ENCODE measurements around the gene MCAT. TPM values are rescaled to one million over a fixed set of nuclear protein-coding genes. Genes with fewer than 3 reads are reported as not detected.
A peak's percentile ranks its signal among the peaks of the same experiment; 100 is the strongest.

The MCAT gene
- total RNA-seq, 1 experiment from 2014 or later, result 17.5 TPM

DNA sequence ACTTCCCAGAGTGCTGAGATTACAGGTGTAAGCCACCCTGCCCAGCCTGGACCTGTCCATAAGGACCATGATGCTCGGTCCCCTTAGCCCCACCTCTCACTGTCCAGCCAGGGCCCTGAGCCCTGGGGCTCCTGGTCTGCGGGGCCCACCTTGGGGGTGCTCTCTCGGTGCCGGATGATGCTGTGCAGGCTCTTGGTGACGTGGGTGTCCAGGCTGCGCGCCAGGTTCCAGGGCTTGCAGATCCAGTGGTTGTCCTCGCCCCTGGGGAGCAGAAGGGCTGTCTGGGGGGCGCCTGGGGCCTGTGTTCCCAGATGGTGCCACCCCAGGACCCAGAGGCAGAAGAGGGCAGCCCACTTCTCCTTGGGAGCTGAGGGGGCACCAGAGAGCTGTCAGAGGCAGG lies 30.4 kb upstream of the MCAT start:
- DNase-seq (ENCODE audit: low read depth), result no peak

DNA sequence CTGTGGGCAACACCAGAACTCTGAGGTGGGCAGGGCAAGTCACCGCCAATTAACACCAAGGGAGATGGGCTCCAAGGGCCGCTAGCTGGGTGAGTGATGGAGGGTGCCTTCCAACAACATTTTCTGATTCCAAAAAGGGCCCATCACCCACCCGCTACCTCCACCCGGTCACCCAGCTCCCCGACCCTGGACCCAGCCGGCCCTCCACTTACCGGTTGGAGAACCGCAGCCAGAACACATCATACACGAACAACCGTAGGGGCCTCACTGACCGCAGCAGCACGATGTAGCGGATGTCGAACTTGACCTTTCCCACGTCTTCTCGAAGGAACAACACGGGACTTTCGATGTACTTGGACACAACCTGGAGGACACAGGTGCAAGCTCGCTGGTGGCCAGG lies 29.0 kb upstream of the MCAT start:
- DNase-seq (ENCODE audit: low read depth), result no peak

DNA sequence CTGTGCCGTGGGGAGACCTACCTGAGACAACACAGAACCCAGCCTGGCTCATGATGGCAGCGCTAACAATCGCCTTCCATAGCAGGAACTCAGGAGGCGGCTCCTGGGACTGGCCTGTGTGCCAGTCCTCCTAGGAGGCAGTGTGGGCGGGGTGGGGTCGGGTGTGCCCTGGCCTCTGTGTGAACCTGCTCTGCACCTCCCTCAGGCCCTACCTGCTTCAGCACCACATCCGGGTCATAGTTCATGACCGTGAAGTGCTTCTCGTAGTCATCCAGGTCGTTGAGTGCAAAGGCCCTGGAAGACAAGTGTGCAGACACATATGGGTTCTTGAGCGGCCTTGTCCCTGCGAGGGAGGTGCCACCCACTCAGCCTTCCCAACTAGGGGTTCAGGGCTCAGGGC lies 28.4 kb upstream of the MCAT start:
- DNase-seq (ENCODE audit: low read depth), result no peak

DNA sequence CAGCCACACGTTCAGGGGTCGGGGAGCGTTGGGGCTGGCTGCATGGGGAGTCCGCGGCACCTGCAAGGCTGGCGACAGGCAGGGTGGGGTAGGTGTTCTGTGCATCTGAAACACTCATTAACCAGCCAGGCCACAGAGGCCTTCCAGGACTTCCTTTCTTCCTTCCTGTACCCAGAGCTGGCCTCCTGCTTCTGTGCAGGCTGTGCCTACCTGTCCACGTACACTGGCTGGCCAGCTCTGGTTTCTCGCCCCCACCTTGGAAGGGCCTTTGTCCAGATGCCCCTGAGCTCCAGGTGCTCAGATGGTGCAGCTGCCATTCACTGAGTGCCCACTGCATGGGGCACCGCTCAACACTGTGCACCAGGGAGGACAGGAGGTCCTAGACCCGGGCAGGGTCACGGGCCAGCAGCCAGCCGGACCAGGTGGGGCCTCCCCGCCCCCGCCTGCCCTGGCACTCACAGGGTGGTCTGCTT lies 27.9 kb upstream of the MCAT start:
- no peak for DNase-seq (ENCODE audit: low read depth)

DNA sequence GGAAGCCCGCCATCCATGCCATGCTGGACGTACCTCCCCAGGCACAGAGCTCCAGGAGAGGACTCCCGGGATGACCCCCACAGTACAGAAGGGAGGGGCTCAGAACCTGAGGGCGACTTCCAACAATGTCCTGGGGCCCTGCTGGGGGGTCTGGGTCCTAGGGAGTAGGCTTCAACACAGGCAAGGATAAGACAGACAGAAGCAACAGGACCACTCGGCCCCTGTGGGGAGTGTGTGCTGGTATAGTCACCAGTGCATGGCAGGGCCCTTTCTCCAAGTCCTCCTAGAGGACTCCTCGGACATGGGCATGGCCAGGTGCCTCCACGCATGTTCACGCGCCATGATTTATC lies 26.9 kb upstream of the MCAT start:
- DNase-seq (ENCODE audit: low read depth), result no peak

DNA sequence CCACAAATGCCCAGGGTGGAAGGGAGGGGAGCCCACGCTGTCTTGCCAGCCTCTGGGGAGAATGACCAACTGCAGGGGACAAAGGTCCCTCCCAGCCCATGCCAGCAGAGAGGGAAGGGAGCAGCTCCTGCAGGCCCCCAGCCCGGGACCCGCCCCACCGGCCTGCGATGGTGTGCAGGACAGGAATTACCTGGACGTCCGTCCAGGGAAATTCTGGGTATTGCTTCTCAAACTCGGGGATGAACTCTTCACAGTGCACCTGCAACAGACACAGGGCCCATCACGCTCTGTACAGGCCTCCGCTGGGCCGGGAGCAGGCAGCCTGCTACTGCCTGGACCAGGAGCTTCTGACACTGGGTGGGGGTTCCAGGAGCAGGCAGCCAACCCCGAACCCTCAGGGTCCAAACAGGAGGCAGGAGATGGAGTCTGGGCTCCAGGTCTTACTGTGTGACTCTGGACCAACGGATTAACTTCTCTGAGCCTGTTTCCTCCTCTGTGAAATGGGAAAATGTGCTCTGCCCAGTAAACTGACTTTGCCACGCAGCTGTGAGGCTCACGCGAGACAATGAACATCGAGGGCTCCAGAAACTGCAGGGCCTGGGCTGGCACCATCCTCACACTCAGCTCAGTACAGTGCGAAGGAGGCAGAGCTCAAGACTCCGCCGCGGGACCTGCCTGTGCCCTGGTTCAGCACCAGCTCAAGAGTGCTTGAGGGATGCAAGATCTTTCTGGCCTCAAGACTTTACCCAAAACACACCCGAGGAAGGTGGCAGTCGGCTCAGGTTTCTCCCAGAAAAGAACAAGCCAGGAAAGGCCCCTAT lies 26.3 kb upstream of the MCAT start:
- no peak for DNase-seq (ENCODE audit: low read depth)

DNA sequence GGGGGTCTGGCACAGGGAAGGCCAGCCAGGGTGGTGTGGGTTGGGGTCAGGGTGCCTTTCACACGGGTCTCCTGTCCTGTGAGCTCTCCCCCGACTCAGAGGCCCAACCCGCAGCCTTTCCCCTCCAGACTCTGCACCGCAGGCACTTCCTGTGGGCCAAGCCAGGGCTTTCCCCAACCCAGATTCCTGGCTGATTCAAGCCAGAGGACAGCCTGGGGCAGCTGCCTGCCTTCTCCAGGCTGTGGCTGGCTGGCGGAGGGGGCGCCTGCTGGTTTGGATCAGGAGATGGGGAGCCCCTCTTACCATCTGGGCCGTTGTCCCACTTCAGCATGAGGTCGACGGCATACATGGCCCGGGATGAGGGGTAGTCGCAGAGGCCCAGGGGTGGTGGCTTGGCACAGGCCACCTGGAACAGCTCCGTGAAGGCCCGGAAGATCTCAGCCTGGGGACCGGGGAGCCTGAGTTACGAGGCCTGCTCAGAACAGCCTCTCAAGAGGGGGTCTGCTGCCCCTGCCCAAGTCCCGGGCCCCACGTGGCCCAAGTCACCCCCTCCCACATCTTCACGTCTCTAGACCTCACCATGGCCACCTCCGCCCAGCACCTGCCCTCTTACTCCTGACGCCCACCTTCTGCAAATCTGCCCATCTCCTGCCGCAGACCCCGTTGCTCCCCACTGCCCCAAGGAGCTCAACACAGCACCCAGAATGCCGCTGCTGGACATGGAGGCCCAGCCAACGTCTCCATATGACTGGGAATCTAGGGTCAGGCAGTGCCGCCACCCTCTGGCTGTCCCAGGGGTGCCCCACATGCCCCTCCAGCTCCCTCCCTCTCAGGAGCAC lies 25.5 kb upstream of the MCAT start:
- DNase-seq (ENCODE audit: low read depth), result peak; percentile 57

DNA sequence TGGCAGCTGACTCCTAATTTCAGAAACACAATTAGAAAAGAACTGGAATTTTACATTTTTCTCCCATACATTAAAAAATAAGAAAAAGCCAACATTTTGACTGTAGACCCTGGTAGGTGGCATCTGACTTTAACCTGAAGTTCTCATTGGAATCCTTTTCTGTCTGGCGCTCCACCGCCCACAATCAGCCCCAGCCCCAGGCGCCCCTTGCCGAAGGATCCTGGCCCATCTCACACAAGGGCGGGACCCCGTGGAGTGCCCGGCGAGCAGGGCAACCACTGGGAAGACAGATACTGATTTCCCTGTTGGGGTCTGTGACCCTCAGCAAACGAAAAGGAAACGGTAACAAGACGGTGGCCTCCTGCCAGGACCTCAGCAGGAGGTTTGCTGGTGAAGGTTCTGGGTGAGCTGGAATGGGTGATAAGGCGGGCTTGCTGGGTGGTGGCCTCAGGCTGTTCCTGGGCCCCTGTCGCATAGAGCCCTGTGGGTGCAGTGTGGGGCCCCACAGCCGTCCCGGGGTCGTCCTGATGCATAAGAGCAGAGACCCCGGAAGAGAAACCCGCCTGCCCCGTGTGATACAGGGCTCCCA lies 23.9 kb upstream of the MCAT start:
- DNase-seq (ENCODE audit: low read depth), result no peak

DNA sequence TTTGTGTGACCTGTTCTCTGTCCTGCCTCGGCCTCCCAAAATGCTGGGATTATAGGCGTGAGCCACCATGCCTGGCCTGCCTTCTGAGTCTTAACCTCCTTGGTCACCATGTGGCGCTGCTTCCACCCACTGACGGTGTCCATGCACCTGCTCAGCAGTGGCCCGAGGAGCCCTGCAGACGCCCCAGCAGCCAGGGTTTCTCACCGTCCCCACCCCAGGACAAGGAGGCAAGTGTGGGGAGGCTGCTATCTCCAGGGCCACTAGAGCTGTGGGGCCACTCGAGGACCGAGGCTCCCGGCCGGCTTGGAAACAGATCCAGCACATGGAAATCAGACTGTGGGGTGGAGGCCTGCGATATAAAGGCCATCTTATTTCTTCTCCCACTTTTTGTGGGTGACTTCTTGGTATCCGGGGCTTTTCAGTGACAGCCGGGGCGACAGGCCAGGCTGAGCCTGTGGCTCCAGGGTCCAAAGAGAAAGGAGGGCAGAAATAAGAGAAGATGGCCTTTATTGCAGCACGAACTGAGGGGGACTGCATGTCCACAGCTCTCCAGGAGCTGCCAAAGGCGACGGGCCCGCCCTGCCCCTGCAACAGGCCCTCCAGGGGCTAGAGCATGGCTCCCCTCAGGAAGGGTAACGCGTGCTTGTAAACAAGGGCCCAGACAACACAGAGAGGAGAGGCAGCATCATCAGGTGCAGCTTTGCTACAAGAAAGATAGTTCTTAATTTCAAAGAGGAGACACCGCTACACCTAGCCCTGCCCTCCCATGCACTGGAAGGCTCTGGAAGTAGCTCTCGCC lies 23.1 kb upstream of the MCAT start:
- DNase-seq (ENCODE audit: low read depth), result no peak

DNA sequence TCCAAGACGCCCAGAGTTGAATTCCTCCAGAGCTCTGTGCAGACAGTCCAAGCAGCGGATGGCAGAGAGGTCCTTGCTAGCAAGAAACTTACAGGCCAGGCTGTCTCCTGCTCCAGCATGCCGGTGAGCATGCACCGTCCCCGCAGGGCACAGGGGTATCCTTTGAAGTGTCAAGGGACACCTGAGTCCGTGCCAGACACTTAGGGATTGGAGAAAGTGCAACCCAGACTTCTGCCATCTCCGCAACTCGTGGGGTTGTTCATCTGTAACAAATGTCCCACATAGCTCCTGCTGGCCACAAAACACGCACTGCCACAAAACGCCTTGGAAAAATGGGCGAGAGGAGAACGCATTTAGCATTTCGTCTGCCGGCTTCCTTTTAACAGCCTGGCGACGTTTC lies 21.4 kb upstream of the MCAT start:
- no peak for DNase-seq (ENCODE audit: low read depth)

DNA sequence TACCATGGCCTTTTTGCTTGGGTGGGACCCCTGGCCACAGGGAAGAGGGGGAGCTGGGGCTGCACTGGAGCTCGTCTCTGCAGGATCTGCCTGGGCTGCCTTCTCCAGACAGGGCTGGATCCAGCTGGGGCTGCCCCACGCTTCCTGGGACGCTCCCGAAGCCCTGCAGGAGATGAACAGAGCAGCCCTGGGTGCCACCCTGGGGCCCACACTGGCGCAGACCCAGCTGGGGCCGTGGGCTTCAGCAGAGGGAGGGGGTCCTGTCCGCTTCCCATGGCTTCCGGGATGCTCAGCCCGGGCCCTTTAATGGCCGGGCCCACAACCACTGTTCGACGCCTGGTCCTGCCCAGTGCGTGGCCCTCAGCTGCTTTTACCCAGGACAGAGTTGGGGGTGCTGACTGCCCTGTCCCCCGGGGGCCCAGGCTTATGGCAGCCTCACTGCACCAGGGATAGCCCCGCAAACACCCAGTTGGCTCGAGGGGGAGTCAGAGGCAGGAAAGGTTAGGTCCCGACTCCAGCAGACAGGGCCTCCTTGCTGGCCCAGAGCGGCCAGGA lies 20.1 kb upstream of the MCAT start:
- DNase-seq (ENCODE audit: low read depth), result no peak

DNA sequence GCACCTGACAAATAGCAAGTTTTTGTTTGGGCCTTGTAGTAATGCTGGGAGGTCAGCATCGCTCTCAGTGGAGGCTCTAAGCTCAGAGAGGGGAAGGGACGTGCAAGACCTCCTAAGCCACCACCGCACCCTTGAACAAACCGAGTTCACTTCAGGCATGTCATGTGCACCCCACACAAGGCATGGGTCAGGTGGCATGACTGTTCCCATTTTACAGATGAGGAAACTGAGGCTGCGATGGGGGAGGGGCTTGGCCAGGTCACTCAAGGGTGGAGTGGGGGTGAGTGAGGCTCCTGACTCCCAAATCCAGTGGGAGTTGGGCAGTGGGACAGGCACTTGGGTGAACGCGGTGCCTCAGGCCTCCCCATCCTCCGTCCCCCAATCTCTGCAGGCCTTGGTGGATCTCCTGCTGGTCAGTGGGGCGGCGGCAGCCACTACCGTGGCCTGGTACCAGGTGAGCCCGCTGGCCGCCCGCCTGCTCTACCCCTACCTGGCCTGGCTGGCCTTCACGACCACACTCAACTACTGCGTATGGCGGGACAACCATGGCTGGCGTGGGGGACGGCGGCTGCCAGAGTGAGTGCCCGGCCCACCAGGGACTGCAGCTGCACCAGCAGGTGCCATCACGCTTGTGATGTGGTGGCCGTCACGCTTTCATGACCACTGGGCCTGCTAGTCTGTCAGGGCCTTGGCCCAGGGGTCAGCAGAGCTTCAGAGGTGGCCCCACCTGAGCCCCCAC lies 19.4 kb upstream of the MCAT start:
- DNase-seq (ENCODE audit: low read depth), result no peak

DNA sequence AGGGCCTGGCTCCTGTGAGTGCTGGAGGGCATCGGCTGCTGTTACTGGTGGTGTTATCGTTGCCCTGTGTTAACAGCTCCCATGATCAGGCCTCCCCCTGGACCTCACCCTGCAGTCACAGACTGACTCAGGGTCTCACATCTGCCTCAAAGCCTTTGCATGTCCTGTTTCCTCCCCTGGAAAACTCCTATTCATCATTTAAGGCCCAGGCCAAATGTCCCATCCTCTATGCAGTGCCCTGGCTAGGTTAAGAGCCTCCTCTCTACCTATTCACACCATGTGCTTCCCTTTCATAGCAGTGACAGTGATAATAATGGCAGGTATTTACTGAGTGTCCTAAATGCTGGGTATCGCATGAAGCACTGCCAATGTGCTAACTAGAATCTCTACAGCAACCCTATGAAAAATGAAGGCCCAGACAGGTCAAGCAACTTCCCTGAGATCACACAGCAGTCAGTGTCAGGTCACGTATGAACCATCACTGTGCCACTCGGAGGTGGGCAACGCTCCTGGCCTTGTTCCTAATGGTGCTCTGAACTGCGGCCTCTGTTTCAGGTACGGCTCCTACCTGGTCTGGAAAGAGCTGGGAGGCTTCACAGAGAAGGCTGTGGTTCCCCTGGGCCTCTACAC lies 17.4 kb upstream of the MCAT start:
- DNase-seq (ENCODE audit: low read depth), result no peak

DNA sequence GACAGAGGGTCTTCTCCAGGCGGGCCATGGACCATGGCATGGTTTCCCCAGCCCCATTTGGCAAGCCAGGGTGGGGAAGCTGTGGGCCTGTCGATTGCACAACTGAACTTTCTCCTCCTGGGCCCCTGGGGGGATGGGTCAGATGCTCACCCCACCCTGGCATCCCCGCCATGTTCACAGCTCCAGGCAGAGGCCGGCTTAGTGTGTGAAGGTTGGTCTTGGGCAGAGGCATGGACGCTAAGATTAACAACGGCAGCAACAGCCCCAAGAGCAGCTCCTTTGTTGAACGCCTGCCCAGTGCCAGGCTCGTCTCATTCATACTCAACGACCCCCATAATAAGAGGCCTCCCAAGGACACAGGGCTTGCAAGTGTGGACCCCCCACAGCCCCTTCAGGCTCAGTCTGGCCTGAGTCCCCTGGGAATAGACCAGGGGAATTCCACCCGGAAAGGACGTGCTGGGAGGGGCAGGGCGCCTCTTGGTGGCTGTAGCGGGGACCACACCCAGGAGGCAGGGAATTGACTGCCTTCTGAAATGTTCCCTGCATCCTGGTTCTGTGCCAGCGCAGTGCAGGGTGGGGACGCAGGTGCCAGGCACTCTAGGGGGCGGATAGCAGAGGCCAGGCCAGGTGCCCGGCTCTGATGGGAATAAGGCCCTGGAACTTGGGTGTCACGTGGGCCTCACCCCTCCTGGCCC lies 16.4 kb upstream of the MCAT start:
- DNase-seq (ENCODE audit: low read depth), result no peak

DNA sequence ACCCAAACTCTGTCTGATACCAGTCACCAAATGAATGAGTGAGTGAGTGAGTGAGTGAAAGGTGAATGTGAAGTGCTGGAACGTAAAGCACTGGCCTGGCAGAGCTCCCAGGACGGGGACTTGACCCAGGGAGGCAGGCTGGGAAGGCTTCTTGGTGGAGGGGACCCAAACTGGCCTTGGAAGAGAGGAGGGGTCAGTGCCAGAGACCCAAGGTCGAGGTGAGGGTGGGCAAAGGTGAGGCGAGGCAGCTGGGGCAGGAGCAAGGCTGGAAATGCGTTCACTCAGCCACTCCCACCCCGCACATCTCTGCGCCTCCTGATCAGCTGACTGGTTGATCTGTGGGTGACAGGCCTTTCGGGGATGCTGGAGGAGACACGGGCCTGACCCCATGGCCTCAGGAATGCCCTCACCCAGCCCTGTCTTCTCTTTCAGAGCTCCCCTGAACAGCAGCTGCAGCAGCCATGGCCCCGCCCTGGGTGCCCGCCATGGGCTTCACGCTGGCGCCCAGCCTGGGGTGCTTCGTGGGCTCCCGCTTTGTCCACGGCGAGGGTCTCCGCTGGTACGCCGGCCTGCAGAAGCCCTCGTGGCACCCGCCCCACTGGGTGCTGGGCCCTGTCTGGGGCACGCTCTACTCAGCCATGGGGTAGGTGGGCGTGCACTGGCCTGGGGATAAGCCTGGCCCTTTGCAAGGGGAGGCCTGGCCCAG lies 15.7 kb upstream of the MCAT start:
- no peak for DNase-seq (ENCODE audit: low read depth)

DNA sequence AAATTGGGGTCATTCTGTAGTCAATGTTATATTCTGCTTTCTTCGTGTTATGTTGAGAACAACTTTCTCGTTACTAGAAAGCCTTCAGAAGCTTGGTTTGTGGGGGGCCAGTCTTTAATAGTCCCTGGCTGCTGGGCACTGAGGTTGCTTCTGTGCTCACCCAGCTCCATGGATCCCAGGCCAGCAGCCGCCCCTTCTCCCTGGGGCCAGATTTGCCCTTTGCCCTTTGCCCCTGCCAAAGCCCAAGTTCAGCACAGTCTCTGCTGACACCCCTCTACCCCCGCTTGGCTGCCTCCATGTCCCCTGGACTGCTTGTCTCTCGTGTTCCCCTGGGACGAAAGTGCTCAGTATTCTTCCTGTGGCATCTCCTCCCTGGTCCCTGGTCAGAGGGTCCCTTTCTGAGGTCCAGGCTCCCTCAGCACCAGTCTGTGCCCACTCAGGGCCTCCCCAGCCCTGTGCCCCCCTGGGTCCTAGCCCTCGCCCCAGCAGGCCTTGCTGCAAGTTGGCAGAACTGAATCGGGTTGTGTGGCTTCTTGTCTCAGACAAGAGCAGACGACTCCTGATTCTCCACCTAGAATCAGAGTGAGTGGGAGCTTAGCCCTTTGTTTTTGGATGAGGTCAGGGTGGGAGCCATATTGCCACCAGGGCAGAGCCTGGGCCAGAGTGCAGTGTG lies 14.8 kb upstream of the MCAT start:
- DNase-seq (ENCODE audit: low read depth), result no peak

DNA sequence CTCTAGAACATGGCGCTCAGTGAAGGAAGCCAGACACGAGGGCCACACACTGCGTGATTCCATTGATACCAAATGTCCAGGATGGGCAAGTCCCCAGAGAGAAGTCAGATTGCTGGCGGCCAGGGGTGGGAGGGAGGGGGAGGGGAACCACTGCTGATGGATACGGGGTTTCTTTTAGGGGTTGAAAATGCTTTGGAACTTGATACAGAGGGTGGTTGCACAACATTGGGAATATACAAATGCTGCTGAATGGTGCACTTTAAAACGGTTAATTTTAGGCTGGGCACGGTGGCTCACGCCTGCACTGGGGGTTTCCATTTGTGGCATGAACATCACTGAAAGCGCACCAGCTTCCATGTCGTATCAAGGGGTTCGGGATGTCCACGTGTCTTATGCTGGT lies 13.2 kb upstream of the MCAT start:
- DNase-seq (ENCODE audit: low read depth), result no peak

DNA sequence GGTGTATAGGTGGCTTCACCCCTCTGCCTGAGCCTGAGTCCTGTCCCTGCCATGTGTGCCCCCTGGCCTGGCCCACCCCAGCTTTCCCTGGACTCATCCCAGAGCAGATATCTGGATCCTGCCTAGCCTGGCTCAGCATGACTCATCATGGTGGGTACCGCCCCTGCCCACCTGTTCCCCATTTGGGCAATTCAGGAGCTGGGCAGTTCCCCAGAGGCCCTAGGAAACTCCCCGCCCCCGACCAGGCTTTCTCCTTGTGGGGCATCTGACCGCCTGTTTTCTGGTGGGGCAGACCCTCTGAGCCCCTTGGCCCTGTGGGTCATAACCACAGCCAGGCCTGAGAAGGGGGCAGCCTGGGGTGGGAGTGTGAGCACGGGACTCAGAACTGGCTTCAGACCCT lies 12.6 kb upstream of the MCAT start:
- DNase-seq (ENCODE audit: low read depth), result no peak
